NK-92 (cell line): Measurements from ENCODE around the gene GREM1.

ENCODE experiments used
- DNase-seq: peaks from one replicate; lab custom pipeline; 2025; ENCODE audit not compliant: unreplicated experiment; lab: John Stamatoyannopoulos, UW

The GREM1 gene

DNA sequence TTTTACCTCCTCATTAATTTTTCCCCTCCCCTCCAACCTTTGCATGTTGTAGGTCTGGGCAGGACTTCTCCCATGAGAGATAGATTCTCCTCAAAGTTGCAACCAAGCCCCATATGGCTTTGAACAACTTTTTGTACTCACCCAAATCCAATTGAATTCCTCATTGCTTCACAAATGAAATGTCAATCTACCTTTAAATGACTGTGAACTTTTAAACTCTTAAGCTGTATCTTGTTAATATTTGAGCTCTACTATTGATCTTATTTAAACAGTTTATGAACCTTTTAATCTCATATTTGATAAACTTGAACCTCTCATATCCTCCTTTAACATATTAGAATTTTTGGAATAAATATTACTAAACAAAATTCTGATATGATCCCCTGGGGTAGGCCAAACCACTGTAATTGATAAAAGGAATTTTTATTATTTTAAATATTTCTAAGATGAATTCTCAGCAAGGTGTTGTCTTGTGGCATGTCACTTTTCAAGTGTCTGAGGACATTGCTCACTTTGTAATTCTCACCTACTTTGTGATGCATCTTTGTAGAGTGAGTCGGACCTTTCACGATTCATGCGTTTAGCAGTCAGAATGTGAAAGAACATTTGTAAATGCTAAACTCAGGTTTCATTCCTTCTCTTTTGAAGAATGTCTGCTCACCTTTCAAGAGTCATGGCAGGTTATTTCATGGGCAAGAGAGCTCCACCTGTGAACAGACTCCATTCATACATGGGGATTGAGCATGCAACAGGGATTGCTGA lies 23.4 kb upstream of the GREM1 start:
- DNase-seq = no peak

DNA sequence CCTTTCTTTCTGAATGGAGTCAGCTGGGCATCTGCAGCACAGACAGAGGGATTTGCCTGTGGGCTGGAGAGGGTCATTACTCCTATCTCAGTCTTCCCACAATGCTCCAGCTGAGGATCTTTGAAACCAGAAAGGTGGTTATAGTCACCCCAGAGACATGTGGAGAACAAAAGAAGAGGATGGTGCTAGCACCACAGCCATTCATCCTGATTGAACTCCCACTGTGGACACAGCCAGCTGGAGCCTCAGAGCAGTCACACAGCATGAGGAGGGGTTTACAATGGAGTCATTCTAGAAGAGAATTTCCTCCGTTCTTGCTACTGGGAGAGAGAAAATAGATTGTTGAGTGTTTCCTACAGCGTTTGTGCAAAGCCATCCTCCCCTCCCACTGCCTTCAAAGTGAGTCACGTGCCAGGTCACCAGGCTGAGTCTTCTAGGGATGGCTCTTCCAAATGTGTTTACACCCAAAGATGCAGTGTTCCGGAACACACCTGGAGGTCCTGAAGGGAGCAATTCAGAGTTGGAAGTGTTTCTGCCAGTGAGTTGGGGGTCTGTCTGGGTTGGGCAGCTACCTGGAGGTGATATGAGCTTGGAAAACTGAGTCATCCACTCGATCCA lies 18.9 kb upstream of the GREM1 start:
- DNase-seq = no peak

- no peak for DNase-seq
Measured at GRCh38 chr15:32700501-32701150, 17.2 kb upstream of the GREM1 start.

DNA sequence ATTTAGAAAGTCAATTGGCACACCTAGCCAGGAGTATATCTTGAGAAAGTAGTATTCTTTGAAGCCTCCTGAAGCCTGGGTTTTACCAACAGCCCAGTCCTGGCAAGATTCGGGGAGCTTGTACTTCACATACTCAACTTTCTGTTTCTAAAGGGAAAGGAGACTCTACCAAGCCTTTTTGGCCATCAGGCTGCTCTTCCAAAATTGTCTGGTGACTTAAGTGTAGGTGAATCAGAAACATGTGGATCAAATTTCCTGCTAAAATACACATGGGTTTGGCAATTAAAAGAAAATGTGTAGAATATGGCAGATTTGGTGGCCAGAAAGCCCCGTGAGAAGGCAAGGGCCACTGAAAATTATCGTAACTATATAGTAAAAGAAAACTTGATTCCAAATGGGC lies 15.9 kb upstream of the GREM1 start:
- DNase-seq = no peak

- no peak for DNase-seq
Measured at GRCh38 chr15:32704395-32704981, 13.3 kb upstream of the GREM1 start.

DNA sequence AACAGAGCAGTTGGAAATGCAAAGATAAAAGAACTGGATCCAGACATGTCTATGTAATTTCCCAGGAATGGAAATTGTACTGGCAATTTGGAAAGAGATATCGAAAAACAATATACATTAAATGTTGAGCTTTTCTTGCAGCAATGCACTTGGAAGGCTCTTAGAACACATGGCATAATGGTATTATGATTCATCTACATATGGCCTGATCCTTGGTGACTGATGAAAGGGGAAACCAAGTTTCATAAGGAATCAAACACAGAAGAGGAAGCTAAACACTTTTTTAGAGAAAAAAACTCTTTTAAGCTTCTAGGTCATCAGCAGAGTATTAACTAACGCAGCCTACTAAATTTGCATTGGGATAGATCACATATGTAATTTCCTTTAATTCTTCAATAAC lies 12.4 kb upstream of the GREM1 start:
- no peak for DNase-seq

- no peak for DNase-seq
Measured at GRCh38 chr15:32706704-32707103, 11.1 kb upstream of the GREM1 start.

DNA sequence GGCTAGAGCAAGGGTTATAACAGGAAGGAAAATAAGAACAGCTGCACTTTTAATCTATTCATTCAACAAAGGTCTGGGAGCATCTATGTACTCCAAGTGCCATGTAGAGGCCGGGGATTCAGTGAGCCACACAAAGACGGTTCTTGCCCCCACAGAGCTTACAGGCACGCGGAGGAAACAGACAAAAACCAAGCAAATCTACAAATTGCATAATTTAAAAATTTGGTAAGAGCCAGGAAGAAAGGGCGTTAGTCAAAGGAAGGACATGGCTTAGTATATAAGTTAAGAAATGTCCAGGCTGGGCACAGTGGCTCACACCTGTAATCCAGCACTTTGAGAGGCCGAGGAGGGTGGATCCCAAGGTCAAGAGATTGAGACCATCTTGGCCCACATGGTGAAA lies 10.4 kb upstream of the GREM1 start:
- no peak for DNase-seq

DNA sequence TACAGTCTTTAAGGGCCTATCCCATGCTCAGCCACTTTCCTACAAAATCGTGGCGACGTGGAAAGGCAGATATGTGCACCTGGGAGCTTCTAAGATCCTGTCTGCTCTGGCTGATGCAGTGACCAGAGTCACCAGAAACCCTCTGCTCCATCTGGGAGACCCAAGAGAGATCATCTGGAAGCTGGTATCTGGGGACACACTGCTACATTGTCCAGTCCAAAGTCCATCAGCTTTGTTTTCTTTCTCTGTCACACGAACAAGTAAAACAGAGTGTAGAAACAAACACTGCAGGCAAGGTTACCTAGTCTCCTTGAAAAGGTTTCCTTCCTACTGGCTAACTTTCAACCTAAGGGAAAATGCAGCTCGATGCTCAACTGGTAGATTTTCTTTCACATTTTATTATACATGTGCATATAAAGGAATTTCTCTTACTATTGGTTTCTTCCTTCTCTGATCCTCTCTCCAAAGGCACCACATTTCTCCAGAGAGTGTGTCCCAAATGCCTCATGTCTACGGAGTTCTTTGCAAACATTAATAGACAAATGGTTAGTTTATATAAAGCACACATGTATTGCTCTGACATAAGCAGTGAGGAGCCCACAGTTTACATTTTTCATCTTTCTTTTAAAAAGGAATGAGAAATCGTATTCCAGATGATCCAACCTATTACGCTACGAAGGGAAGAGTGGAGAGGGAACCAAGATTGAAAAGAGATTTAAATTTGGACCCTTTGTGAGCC lies 8.3 kb upstream of the GREM1 start:
- DNase-seq = no peak

- no peak for DNase-seq
Measured at GRCh38 chr15:32715276-32715675, 2.5 kb upstream of the GREM1 start.

DNA sequence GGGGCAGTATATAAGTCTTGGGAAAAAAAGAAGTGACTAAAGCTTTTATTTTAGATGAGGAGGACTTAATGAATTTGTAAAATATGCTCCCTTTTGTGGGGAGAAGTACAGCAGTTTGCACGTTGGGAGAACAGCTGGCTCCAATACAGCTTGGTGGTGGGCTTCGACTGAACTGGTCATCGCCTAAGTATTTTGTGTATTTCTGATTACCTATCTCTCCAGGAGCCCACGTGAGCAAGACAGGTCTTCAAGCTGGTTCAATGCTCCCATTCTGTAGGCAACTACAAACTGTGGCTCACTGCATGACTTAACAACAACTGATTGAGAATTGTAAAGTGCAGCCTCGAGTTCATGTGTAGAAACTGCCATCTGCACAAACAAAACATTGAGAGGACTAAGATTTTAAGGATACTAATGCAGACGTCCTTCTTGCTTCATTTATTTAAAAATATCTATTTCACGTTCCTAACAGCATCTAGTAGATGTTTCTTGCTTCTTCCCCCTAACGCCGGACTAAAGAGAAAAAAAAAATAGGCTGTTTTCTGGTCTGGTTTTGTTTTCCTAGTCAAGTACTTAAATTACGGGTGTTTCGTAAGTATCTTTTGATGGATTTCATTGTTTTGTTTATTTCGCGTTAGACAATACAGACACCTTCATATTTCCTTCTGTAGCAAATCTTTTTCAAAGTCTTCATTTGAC lies 1.4 kb upstream of the GREM1 start:
- no peak for DNase-seq

DNA sequence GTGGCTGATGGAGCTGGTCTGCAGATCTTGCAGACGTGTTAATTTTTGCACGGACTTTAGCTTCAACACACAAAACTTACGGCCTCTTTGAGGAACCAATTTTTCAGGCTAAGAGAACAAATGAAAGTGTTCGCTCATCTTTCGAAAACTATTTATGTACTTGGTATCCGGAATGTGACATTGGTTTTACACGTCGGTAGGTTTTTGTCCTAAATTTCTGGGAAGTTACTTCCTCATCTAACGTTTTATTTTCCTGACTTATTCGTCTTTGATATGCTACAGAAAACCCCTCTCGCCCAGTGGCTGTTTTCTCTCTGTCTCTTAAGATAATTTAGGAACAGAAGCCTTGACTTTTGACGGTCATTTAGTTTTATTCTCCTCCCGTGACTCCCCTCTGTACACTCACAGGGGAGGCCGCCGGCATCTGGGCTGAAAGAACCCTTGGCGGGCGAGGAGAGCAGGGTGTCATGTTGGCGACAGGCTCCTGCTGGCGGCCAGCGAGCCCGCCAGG lies 834 bp upstream of the GREM1 start:
- DNase-seq = no peak

DNA sequence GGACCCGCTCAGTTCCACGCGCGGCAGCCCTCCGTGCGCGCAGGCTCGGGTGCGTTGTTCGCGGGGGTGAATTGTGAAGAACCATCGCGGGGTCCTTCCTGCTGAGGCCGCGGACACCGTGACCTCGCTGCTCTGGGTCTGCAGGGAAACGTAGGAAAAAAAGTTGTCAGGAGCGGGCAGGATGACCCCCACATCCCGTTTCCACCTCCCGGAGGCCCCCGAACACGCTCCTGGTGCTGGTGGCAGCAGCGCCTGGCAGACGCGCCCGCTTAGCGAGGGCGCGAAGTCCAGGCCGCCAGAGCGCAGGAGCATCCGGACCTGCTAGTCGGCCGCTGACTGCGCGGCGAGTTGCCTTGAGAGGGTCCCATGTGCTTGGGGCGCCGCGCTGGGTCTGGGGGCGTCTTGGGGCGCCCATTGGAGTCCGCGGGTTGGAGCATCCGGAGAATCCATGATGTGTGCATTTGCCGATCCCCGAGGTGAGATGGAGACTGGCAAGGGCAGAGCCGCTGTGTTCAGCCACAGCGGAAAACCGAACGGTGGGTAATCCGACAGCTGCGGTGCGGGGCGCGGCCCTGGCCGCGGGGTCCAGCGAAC lies 520 bp downstream of the GREM1 start:
- no peak for DNase-seq

GRCh38 chr15:32718821-32719716 lies 1.3 kb downstream of the GREM1 start:
- DNase-seq = no peak

DNA sequence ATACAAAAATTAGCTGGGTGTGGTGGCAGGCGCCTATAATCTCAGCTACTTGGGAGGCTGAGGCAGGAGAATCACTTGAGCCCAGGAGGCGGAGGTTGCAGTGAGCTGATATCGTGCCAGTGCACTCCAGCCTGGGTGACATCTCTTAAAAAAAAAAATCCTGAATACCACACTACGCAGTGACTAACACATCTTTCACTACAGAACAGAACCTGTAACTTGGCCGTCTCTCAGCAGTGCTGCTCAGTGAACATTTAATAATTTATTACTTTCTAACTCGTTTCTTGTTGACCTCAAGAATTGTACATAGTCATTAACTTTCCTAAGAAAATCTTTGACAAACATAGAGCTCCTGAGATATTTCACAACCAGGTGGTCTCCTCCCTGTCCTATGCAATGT lies 3.8 kb downstream of the GREM1 start:
- no peak for DNase-seq

DNA sequence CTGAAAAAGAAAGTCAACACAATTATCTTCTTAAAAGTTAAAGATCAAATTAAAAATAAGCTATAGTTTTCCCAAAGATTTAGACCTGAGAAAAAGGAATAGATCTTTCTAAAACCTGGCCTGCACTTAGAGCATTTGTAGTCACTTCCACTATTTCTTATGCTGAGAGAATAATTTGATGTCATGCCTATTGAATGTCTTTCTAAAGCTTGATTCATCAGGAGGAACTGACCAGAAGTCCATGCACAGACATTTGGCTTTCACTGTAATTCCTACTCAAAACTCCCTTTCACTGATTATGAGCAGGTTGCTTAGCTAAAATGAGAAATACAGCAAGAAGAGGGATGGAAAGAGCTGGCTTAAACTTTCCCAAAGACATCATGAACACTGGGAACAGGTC lies 4.3 kb downstream of the GREM1 start:
- DNase-seq = no peak

- DNase-seq = no peak
Measured at GRCh38 chr15:32723171-32723948, 5.6 kb downstream of the GREM1 start.

DNA sequence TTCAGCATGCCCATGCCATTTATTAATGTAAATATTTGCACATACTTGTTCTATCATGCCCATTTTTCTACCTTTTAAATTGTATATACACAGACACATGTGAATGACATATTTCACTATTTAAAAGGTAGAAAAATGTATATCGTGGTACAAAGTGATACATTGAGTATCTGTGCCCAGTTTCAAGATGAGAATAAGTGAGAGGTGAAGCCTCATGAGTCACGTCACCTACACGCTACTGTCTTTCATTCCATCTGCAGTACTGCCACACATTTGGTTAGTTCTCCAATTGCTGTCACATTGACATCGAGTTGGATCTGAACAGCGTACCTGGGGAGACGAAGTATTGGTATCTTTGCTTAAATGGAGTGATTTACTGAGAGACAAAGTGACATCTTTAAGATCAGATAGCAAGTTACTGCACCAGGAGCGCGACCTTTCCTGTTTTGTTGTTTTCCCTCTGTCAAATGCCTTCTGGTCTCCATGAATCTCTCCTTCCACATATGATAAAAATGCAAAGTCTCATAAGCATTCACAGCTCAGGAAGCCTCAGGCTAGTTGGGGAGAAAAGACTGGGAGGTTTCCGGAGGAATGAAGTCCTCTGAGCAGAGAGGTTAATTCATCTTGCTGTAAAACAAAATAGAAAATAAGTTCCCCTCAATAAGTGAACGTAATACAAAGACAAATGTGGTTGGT lies 12.0 kb downstream of the GREM1 start:
- DNase-seq = no peak
